Endothelial cell of umbilical vein (primary cell): ENCODE data around the gene SLC12A7. TPM values are rescaled to one million over a fixed set of nuclear protein-coding genes. Genes with fewer than 3 reads are reported as not detected.

ENCODE experiments used
- BruUV-seq: library from RNA; stranded (reverse); fragments of 400-500 nt; replicated peaks from 2 replicates; lab custom pipeline; 2021; lab: Mats Ljungman, UMichigan
- CTCF ChIA-PET: fragments of 300-600, 350-600 bp; sonication (Branson Sonifier 250); formaldehyde crosslinking; loops from one replicate; lab custom pipeline; 2021; ENCODE audit warnings: antibody characterized with exemption, inconsistent platforms; lab: Charles Lee
- POLR2A ChIA-PET: fragments of 300-600, 350-600 bp; sonication (Branson Sonifier 250); formaldehyde crosslinking; loops from one replicate; lab custom pipeline; 2021; ENCODE audit warnings: antibody characterized with exemption, inconsistent platforms; lab: Charles Lee
- DNase-seq: peaks from one replicate; pipeline ENCODE4 v3.0.0-alpha.2; 2011; ENCODE audit warnings: low read depth, low spot score
- FAIRE-seq: peaks from 2 replicates; lab custom pipeline; 2011; peaks lifted over from hg19 to GRCh38; lab: Jason Lieb, UNC
- H2AFZ ChIP-seq: 2 replicates; pipeline ENCODE4 v1.6.0; 2012; ENCODE audit warnings: low read depth, low read length, control low read depth, inconsistent platforms
- H3K27ac ChIP-seq: 2 replicates; pipeline ENCODE4 v1.5.1; 2011; ENCODE audit warnings: low read depth, mild to moderate bottlenecking, control low read depth, low read length, moderate library complexity; ENCODE audit not compliant: insufficient read depth
- H3K27me3 ChIP-seq, 2 experiments: 2 replicates each; pipeline versions ENCODE4 v1.6.0 to v1.6.1; 2011; ENCODE audit warnings: low read length in 2 of 2, mixed read lengths in 1 of 2; ENCODE audit not compliant: control insufficient read depth in 2 of 2, insufficient read depth in 2 of 2
- H3K36me3 ChIP-seq, 2 experiments: 2 replicates in 1 of 2; 3 replicates in 1 of 2; pipeline ENCODE4 v1.5.1; 2011; ENCODE audit warnings: low read length in 2 of 2, mild to moderate bottlenecking in 1 of 2, moderate library complexity in 1 of 2; ENCODE audit not compliant: control insufficient read depth in 2 of 2, insufficient read depth in 2 of 2; ENCODE audit errors: extremely low read depth in 1 of 2
- H3K4me1 ChIP-seq: 3 replicates; pipeline ENCODE4 v1.5.1; 2011; ENCODE audit warnings: mild to moderate bottlenecking, low read length; ENCODE audit not compliant: control insufficient read depth, insufficient read depth; ENCODE audit errors: extremely low read depth
- H3K4me2 ChIP-seq: 2 replicates; pipeline ENCODE4 v1.6.1; 2011; ENCODE audit warnings: low read length, control low read depth, mixed read lengths; ENCODE audit not compliant: insufficient read depth
- H3K4me3 ChIP-seq, 3 experiments: fragments of 200-600 bp in 1 of 3; sonication (generic), shearing (Covaris generic) in 1 of 3; replicated peaks in 1 of 3; 2 replicates each; pipeline ENCODE4 v1.5.1; 2011 to 2016; ENCODE audit warnings: control low read depth in 3 of 3, low read length in 3 of 3, mild to moderate bottlenecking in 2 of 3, inconsistent platforms in 1 of 3, low read depth in 1 of 3, moderate library complexity in 1 of 3; ENCODE audit not compliant: insufficient read depth in 1 of 3
- H3K79me2 ChIP-seq: 2 replicates; pipeline ENCODE4 v1.6.0; 2012; ENCODE audit warnings: low read length, inconsistent platforms; ENCODE audit not compliant: control insufficient read depth, insufficient read depth
- H3K9ac ChIP-seq: replicated peaks from 2 replicates; pipeline ENCODE3; 2011; ENCODE audit warnings: low read length, control low read depth; ENCODE audit not compliant: insufficient read depth; ENCODE audit errors: extremely low read depth
- H3K9me1 ChIP-seq: replicated peaks from 3 replicates; pipeline ENCODE4 v1.6.0; 2011; ENCODE audit warnings: mild to moderate bottlenecking, low read length; ENCODE audit not compliant: control insufficient read depth, insufficient read depth; ENCODE audit errors: extremely low read depth
- H3K9me3 ChIP-seq: replicated peaks from 2 replicates; pipeline ENCODE4 v1.5.1; 2012; ENCODE audit warnings: low read length, inconsistent platforms; ENCODE audit not compliant: control insufficient read depth, insufficient read depth
- H4K20me1 ChIP-seq: replicated peaks from 2 replicates; pipeline ENCODE3; 2011; ENCODE audit warnings: mild to moderate bottlenecking, low read length; ENCODE audit not compliant: control insufficient read depth, insufficient read depth; ENCODE audit errors: extremely low read depth
- EZH2 ChIP-seq: IDR thresholded peaks from 2 replicates; pipeline ENCODE4 v1.6.1; 2012; ENCODE audit warnings: borderline replicate concordance, low read depth, mild to moderate bottlenecking, moderate library complexity, low read length, inconsistent platforms; ENCODE audit not compliant: severe bottlenecking
- FOS ChIP-seq: IDR thresholded peaks from 2 replicates; pipeline ENCODE4 v1.6.1; 2011; ENCODE audit warnings: mild to moderate bottlenecking, low read length, moderate library complexity, borderline replicate concordance; ENCODE audit not compliant: insufficient read depth
- GATA2 ChIP-seq: IDR thresholded peaks from 2 replicates; pipeline ENCODE4 v1.7.0; 2011; ENCODE audit warnings: low read depth, mild to moderate bottlenecking, moderate library complexity, mixed read lengths, low read length; ENCODE audit not compliant: insufficient read length, insufficient read depth
- JUN ChIP-seq: IDR thresholded peaks from 2 replicates; pipeline ENCODE4 v1.6.1; 2011; ENCODE audit warnings: borderline replicate concordance, low read depth; ENCODE audit not compliant: insufficient read length, insufficient read depth
- MYC ChIP-seq: IDR thresholded peaks from one replicate; pipeline ENCODE4 v1.6.1; 2011; ENCODE audit warnings: mild to moderate bottlenecking, low read depth, low read length
- POLR2A ChIP-seq: IDR thresholded peaks from 2 replicates; pipeline ENCODE4 v1.6.1; 2012; ENCODE audit warnings: low read depth, mild to moderate bottlenecking, control low read depth, low read length
- POLR2AphosphoS5 ChIP-seq: IDR thresholded peaks from 2 replicates; pipeline ENCODE4 v1.6.1; 2012; ENCODE audit warnings: low read depth, mild to moderate bottlenecking, control low read depth, low read length, moderate library complexity; ENCODE audit not compliant: insufficient read depth
- dilution Hi-C: fragments of 300-500 bp; cut with MboI; formaldehyde crosslinking; loops from one replicate; pipeline ENCODE4 v1.15.0; 2019; ENCODE audit warnings: low sequenced_read_pairs; ENCODE audit not compliant: extremely low pct_ligation_motif_present
- intact Hi-C: fragments of 100-400 bp; cut with micrococcal nuclease; formaldehyde crosslinking; loops from one replicate; pipeline ENCODE4 v1.10.0; 2022
- polyA plus RNA-seq, 4 experiments: library from polyadenylated mRNA; depleted of rRNA in 3 of 4; stranded (reverse) in 3 of 4; unstranded in 1 of 4; fragments of >200 nt; gene quantifications; 2 replicates each; pipeline versions ENCODE4 v1.2.1 to v1.2.3, GENCODE V29; 2011 to 2012; ENCODE audit warnings: missing spikeins in 1 of 4
- total RNA-seq: library from RNA; stranded (reverse); gene quantifications from 2 replicates; pipeline ENCODE4 v1.2.3, GENCODE V29; 2021
- TF ChIP-seq, protein P1 (sequence below): IDR thresholded peaks from 2 replicates; pipeline ENCODE4 v1.6.1; 2011; ENCODE audit not compliant: insufficient read depth, insufficient read length
- TF ChIP-seq, protein P2 (sequence below), 2 donors: IDR thresholded peaks; 1 replicate in 1 of 2; 2 replicates in 1 of 2; pipeline ENCODE4 v1.5.1; 2011; ENCODE audit warnings: low read length in 2 of 2, mild to moderate bottlenecking in 2 of 2, moderate library complexity in 2 of 2, control low read depth in 1 of 2, inconsistent platforms in 1 of 2, low read depth in 1 of 2; ENCODE audit not compliant: insufficient read depth in 1 of 2; ENCODE audit errors: extremely low read depth in 1 of 2

Gene SLC12A7
- total and polyA plus RNA-seq, 2 donors (not counting 3 experiments of a cell fraction or from before 2014, with no cell fraction given): 16.4 to 38.8 TPM

DNA sequence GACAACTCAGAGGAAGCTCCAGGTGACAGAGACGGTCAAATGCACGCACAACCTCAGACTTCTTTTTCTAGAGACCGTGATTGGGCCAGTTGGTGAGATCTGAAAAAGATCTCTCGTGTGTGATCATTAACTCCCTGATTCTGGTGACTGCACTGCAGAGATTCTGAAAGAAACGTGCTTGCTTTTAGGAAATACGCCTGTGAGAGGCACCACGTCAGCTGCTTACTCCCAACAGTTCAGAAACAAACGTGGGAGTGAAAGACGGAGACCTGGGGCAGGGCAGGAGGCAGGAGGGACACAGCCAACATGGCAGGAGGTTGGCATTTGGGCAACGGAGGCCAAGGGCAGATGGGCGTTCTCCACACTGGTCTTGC lies 15.9 kb downstream of the SLC12A7 start:
- ChIA-PET POLR2A (no interaction called here), CTCF (no interaction called here)
- intact Hi-C loops: no loop called here
- FAIRE-seq: no peak
- DNase-seq: no peak
- Histone ChIP-seq H3K4me3 (no peak overlapping the region), H2AFZ (no peak overlapping the region), H3K9me3 (no peaks in the 10 kb centered on the region), H3K4me1 (no peaks in the 10 kb centered on the region), H3K9ac (no peak overlapping the region), H3K9me1 (no peaks in the 10 kb centered on the region), H3K27me3 (no peaks in the 10 kb centered on the region), H3K27ac (no peak overlapping the region), H4K20me1 (no peaks in the 10 kb centered on the region), H3K79me2 (peaks cover 2% of the 10 kb centered on the region), H3K36me3 (peaks cover 0 to 10% of the 10 kb centered on the region in 2 experiments), H3K4me2 (no peak overlapping the region)
- TF ChIP-seq FOS: no peak
- TF ChIP-seq GATA2: no peak
- TF ChIP-seq POLR2AphosphoS5: no peak
- TF ChIP-seq EZH2: no peak
- TF ChIP-seq, protein P1, sequence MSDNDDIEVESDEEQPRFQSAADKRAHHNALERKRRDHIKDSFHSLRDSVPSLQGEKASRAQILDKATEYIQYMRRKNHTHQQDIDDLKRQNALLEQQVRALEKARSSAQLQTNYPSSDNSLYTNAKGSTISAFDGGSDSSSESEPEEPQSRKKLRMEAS: no peak
- TF ChIP-seq POLR2A: no peak
- BruUV-seq: no TSS peak
- dilution Hi-C loops: no loop called here

DNA sequence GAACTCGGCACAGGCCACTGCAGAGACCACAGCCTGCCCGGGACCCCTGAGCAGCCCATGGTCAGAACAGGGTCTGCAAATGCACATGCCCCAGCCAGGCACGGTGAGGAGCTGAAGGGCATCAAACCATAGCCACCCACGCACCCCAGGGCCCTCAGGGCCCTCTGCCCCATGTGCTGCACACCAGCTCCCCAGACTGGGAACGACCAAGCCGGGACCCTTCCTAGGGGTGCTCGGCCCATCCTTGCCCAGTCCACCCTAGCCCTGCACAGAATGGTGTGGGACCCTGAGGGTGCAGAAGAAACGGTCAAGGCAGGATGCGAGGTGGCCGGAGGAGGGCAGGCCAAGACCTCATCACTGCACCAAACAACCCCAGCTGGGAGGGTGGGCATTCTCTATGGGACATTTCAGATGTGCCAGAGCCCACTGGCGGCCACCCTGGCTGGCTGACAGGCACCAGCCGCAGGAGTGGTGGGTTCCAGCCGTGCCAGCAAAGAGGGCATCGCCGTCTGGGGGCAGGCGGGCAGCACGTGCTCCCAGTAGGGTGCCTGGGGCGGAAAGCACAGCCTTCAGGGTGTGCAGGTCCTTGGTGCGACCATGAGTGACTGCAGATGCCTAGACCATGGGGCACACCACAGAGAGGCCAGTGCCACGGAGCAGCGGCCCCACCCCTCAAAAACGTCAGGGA lies 16.4 kb downstream of the SLC12A7 start:
- H3K27ac ChIP-seq: no peak overlapping the region
- H3K9me3 ChIP-seq: no peaks in the 10 kb centered on the region
- peaks cover 0 to 10% of the 10 kb centered on the region in 2 experiments for H3K36me3 ChIP-seq
- ChIA-PET POLR2A (no interaction called here), CTCF (no interaction called here)
- DNase-seq (no peak), FAIRE-seq (no peak)
- H3K79me2 ChIP-seq: peaks cover 2% of the 10 kb centered on the region
- no peak overlapping the region for H3K4me3 ChIP-seq
- TF ChIP-seq MYC: no peak
- TF ChIP-seq, protein P1: no peak
- no peak for TF ChIP-seq GATA2
- TF ChIP-seq POLR2AphosphoS5: no peak
- no peak for TF ChIP-seq POLR2A
- no peak for TF ChIP-seq JUN
- no peak for TF ChIP-seq EZH2
- no peak for TF ChIP-seq FOS
- TF ChIP-seq, protein P2, sequence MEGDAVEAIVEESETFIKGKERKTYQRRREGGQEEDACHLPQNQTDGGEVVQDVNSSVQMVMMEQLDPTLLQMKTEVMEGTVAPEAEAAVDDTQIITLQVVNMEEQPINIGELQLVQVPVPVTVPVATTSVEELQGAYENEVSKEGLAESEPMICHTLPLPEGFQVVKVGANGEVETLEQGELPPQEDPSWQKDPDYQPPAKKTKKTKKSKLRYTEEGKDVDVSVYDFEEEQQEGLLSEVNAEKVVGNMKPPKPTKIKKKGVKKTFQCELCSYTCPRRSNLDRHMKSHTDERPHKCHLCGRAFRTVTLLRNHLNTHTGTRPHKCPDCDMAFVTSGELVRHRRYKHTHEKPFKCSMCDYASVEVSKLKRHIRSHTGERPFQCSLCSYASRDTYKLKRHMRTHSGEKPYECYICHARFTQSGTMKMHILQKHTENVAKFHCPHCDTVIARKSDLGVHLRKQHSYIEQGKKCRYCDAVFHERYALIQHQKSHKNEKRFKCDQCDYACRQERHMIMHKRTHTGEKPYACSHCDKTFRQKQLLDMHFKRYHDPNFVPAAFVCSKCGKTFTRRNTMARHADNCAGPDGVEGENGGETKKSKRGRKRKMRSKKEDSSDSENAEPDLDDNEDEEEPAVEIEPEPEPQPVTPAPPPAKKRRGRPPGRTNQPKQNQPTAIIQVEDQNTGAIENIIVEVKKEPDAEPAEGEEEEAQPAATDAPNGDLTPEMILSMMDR (IDR thresholded peaks at IDR 0.05; ENCODE audit: extremely low read depth in 1 of 2, insufficient read depth in 1 of 2, low read depth in 1 of 2, low read length in 2 of 2): no peak
- H3K9me1 ChIP-seq: no peaks in the 10 kb centered on the region
- no peak overlapping the region for H2AFZ ChIP-seq
- H3K27me3 ChIP-seq: no peaks in the 10 kb centered on the region
- no peak overlapping the region for H3K4me2 ChIP-seq
- intact Hi-C loops (no loop called here), dilution Hi-C loops (no loop called here)
- no peaks in the 10 kb centered on the region for H4K20me1 ChIP-seq
- no peaks in the 10 kb centered on the region for H3K4me1 ChIP-seq
- no TSS peak for BruUV-seq
- no peak overlapping the region for H3K9ac ChIP-seq
